HepG2 (cell line): ENCODE data around the gene C11orf68. TPM values are rescaled to one million over a fixed set of nuclear protein-coding genes. Genes with fewer than 3 reads are reported as not detected.

Source experiments
- ARNTL ChIP-seq: sonication (generic); formaldehyde crosslinking; IDR thresholded peaks from 2 replicates; pipeline ENCODE4 v1.4.0; 2020; ENCODE audit warnings: mild to moderate bottlenecking, missing genetic modification reagents
- CENPT ChIP-seq: sonication (generic); formaldehyde crosslinking; IDR thresholded peaks from 2 replicates; pipeline ENCODE4 v1.8.0; 2022; ENCODE audit warnings: low read depth, mild to moderate bottlenecking, moderate library complexity, missing genetic modification reagents
- DBP ChIP-seq: sonication (generic); formaldehyde crosslinking; IDR thresholded peaks from 2 replicates; pipeline ENCODE4 v1.4.0; 2020; ENCODE audit warnings: missing genetic modification reagents; ENCODE audit errors: not compliant biosample characterization
- ELF1 ChIP-seq: sonication (generic); formaldehyde crosslinking; IDR thresholded peaks from 2 replicates; pipeline ENCODE4 v1.4.0; 2020; ENCODE audit warnings: missing genetic modification reagents
- FIP1L1 ChIP-seq: fragments of 200-400 bp; formaldehyde crosslinking; IDR thresholded peaks from 2 replicates; pipeline ENCODE4 v1.6.1; 2018; ENCODE audit warnings: low read depth, mild to moderate bottlenecking, low read length, moderate library complexity, borderline replicate concordance; ENCODE audit not compliant: insufficient read depth
- MIXL1 ChIP-seq: IDR thresholded peaks from 2 replicates; pipeline ENCODE4 v1.6.1; 2016
- U2AF2 ChIP-seq: fragments of 200-400 bp; formaldehyde crosslinking; IDR thresholded peaks from 2 replicates; pipeline ENCODE4 v1.6.1; 2017; ENCODE audit warnings: low read depth, mild to moderate bottlenecking, low read length
- ZNF124 ChIP-seq: sonication (generic); formaldehyde crosslinking; IDR thresholded peaks from 2 replicates; pipeline ENCODE4 v1.4.0; 2020; ENCODE audit warnings: missing genetic modification reagents
- ZNF496 ChIP-seq: sonication (generic); formaldehyde crosslinking; IDR thresholded peaks from 2 replicates; pipeline ENCODE4 v1.8.1; 2023; ENCODE audit warnings: mild to moderate bottlenecking, moderate library complexity, missing genetic modification reagents; ENCODE audit not compliant: insufficient replicate concordance
- polyA plus RNA-seq, 8 experiments: library from polyadenylated mRNA; depleted of rRNA in 3 of 8; stranded (reverse) in 7 of 8; unstranded in 1 of 8; fragments of >200 nt; fragmentation: Illumina TruSeq in 4 of 8; extraction: Trizol in 4 of 8; gene quantifications; 2 replicates each; pipeline versions ENCODE4 v1.2.1 to v1.2.3, GENCODE V29; 2011 to 2016; ENCODE audit warnings: low read depth in 4 of 8, missing spikeins in 1 of 8, mixed read lengths in 1 of 8; ENCODE audit not compliant: insufficient read depth in 1 of 8
- total RNA-seq, 5 experiments: library from RNA; depleted of rRNA; stranded (reverse); fragments of >200 nt; fragmentation: Illumina TruSeq; extraction: Trizol; gene quantifications; 2 replicates each; pipeline ENCODE4 v1.2.3, GENCODE V29; 2016; ENCODE audit warnings: low read depth in 1 of 5
- TF ChIP-seq, protein P1 (sequence below): sonication (generic); formaldehyde crosslinking; IDR thresholded peaks from 2 replicates; pipeline ENCODE4 v1.8.0; 2022; ENCODE audit warnings: mild to moderate bottlenecking, missing genetic modification reagents, borderline replicate concordance
- TF ChIP-seq, protein P2 (sequence below): IDR thresholded peaks from 2 replicates; pipeline ENCODE4 v1.6.1; 2016; ENCODE audit warnings: low read depth, control low read depth
- TF ChIP-seq, protein P3 (sequence below): sonication (generic); formaldehyde crosslinking; IDR thresholded peaks from 2 replicates; pipeline ENCODE4 v1.4.0; 2020; ENCODE audit warnings: mild to moderate bottlenecking, missing genetic modification reagents, borderline replicate concordance
- TF ChIP-seq, protein P4 (sequence below): sonication (generic); formaldehyde crosslinking; IDR thresholded peaks from 2 replicates; pipeline ENCODE4 v1.4.0; 2020; ENCODE audit warnings: mild to moderate bottlenecking, missing genetic modification reagents
- TF ChIP-seq, protein P5 (sequence below): sonication (generic); formaldehyde crosslinking; IDR thresholded peaks from 2 replicates; pipeline ENCODE4 v1.4.0; 2020; ENCODE audit warnings: missing genetic modification reagents
- TF ChIP-seq, protein P6 (sequence below): sonication (generic); formaldehyde crosslinking; IDR thresholded peaks from 2 replicates; pipeline ENCODE4 v1.5.0; 2020; ENCODE audit warnings: mild to moderate bottlenecking, missing genetic modification reagents, moderate library complexity

The C11orf68 gene
- total and polyA plus RNA-seq, 2 of the 13 experiments (the other 11 are each of a cell fraction or from before 2014, with no cell fraction given) = 8.4 to 28.3 TPM

DNA sequence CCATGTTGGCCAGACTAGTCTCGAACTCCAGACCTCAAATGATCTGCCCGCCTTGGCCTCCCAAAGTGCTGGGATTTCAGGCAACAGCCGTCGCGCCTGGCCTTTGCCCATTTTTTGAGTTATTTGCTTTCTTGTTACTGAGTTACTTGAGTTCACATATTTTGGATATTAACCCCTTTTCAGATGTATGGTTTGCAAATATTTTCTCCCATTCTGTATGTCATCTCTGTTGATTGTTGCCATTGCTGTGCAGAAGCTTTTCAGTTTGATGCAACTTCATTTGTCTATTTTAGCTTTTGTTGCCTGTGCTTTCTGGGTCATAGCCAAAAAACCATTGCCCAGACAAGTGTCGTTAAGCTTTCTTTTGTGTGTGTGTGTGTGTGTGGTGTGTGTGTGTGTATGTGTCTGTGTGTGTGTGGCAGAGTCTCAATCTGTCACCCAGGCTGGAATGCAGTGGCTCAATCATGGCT, 33.2 kb upstream of the C11orf68 start (continued):
- TF ChIP-seq, protein P1, sequence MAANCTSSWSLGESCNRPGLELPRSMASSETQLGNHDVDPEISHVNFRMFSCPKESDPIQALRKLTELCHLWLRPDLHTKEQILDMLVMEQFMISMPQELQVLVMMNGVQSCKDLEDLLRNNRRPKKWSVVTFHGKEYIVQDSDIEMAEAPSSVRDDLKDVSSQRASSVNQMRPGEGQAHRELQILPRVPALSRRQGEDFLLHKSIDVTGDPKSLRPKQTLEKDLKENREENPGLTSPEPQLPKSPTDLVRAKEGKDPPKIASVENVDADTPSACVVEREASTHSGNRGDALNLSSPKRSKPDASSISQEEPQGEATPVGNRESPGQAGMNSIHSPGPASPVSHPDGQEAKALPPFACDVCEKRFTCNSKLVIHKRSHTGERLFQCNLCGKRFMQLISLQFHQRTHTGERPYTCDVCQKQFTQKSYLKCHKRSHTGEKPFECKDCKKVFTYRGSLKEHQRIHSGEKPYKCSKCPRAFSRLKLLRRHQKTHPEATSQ (CRISPR knock-in tag) = no peak
- TF ChIP-seq U2AF2 (no peak), ZNF496 (CRISPR knock-in tag) (no peak), MIXL1 (CRISPR knock-in tag) (peak; percentile 31; the same call in 1 of the 2 replicates), DBP (CRISPR knock-in tag) (no peak), FIP1L1 (no peak), CENPT (no peak), ZNF124 (CRISPR knock-in tag) (no peak), ARNTL (no peak), ELF1 (no peak)
- TF ChIP-seq, protein P2, sequence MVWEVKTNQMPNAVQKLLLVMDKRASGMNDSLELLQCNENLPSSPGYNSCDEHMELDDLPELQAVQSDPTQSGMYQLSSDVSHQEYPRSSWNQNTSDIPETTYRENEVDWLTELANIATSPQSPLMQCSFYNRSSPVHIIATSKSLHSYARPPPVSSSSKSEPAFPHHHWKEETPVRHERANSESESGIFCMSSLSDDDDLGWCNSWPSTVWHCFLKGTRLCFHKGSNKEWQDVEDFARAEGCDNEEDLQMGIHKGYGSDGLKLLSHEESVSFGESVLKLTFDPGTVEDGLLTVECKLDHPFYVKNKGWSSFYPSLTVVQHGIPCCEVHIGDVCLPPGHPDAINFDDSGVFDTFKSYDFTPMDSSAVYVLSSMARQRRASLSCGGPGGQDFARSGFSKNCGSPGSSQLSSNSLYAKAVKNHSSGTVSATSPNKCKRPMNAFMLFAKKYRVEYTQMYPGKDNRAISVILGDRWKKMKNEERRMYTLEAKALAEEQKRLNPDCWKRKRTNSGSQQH (CRISPR knock-in tag) = no peak
- TF ChIP-seq, protein P3, sequence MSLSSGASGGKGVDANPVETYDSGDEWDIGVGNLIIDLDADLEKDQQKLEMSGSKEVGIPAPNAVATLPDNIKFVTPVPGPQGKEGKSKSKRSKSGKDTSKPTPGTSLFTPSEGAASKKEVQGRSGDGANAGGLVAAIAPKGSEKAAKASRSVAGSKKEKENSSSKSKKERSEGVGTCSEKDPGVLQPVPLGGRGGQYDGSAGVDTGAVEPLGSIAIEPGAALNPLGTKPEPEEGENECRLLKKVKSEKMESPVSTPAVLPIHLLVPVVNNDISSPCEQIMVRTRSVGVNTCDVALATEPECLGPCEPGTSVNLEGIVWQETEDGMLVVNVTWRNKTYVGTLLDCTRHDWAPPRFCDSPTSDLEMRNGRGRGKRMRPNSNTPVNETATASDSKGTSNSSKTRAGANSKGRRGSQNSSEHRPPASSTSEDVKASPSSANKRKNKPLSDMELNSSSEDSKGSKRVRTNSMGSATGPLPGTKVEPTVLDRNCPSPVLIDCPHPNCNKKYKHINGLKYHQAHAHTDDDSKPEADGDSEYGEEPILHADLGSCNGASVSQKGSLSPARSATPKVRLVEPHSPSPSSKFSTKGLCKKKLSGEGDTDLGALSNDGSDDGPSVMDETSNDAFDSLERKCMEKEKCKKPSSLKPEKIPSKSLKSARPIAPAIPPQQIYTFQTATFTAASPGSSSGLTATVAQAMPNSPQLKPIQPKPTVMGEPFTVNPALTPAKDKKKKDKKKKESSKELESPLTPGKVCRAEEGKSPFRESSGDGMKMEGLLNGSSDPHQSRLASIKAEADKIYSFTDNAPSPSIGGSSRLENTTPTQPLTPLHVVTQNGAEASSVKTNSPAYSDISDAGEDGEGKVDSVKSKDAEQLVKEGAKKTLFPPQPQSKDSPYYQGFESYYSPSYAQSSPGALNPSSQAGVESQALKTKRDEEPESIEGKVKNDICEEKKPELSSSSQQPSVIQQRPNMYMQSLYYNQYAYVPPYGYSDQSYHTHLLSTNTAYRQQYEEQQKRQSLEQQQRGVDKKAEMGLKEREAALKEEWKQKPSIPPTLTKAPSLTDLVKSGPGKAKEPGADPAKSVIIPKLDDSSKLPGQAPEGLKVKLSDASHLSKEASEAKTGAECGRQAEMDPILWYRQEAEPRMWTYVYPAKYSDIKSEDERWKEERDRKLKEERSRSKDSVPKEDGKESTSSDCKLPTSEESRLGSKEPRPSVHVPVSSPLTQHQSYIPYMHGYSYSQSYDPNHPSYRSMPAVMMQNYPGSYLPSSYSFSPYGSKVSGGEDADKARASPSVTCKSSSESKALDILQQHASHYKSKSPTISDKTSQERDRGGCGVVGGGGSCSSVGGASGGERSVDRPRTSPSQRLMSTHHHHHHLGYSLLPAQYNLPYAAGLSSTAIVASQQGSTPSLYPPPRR (CRISPR knock-in tag) = peak; percentile 27; the same call in 1 of the 2 replicates
- TF ChIP-seq, protein P4, sequence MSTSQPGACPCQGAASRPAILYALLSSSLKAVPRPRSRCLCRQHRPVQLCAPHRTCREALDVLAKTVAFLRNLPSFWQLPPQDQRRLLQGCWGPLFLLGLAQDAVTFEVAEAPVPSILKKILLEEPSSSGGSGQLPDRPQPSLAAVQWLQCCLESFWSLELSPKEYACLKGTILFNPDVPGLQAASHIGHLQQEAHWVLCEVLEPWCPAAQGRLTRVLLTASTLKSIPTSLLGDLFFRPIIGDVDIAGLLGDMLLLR (CRISPR knock-in tag) = no peak
- TF ChIP-seq, protein P5, sequence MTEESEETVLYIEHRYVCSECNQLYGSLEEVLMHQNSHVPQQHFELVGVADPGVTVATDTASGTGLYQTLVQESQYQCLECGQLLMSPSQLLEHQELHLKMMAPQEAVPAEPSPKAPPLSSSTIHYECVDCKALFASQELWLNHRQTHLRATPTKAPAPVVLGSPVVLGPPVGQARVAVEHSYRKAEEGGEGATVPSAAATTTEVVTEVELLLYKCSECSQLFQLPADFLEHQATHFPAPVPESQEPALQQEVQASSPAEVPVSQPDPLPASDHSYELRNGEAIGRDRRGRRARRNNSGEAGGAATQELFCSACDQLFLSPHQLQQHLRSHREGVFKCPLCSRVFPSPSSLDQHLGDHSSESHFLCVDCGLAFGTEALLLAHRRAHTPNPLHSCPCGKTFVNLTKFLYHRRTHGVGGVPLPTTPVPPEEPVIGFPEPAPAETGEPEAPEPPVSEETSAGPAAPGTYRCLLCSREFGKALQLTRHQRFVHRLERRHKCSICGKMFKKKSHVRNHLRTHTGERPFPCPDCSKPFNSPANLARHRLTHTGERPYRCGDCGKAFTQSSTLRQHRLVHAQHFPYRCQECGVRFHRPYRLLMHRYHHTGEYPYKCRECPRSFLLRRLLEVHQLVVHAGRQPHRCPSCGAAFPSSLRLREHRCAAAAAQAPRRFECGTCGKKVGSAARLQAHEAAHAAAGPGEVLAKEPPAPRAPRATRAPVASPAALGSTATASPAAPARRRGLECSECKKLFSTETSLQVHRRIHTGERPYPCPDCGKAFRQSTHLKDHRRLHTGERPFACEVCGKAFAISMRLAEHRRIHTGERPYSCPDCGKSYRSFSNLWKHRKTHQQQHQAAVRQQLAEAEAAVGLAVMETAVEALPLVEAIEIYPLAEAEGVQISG (CRISPR knock-in tag) = no peak
- TF ChIP-seq, protein P6, sequence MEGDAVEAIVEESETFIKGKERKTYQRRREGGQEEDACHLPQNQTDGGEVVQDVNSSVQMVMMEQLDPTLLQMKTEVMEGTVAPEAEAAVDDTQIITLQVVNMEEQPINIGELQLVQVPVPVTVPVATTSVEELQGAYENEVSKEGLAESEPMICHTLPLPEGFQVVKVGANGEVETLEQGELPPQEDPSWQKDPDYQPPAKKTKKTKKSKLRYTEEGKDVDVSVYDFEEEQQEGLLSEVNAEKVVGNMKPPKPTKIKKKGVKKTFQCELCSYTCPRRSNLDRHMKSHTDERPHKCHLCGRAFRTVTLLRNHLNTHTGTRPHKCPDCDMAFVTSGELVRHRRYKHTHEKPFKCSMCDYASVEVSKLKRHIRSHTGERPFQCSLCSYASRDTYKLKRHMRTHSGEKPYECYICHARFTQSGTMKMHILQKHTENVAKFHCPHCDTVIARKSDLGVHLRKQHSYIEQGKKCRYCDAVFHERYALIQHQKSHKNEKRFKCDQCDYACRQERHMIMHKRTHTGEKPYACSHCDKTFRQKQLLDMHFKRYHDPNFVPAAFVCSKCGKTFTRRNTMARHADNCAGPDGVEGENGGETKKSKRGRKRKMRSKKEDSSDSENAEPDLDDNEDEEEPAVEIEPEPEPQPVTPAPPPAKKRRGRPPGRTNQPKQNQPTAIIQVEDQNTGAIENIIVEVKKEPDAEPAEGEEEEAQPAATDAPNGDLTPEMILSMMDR (CRISPR knock-in tag) = no peak
